Measurements from ENCODE around the gene CDH13. TPM values are rescaled to one million over a fixed set of nuclear protein-coding genes. Genes with fewer than 3 reads are reported as not detected.

The CDH13 gene
- total and polyA plus RNA-seq, 9 of the 15 experiments (the other 6 are each of a cell fraction or from before 2014, with no cell fraction given) = 0.03 TPM; not detected in 8

GRCh38 chr16:83475108-83475507 lies 848.3 kb downstream of the CDH13 start:
- Histone ChIP-seq H3K27ac (ENCODE audit: extremely low read depth, low read depth, low read length) (no peak overlapping the region), H2AFZ (ENCODE audit: low read depth, low read length) (no peak overlapping the region), H3K27me3 (ENCODE audit: control insufficient read depth in 2 of 2, insufficient read depth in 2 of 2, low read length in 2 of 2) (no peaks in the 10 kb centered on the region; a peak in 1 of 5 replicates), H3K79me2 (ENCODE audit: control insufficient read depth, insufficient read depth, low read length) (no peaks in the 10 kb centered on the region), H3K4me1 (replicated peaks in 1 of 2; ENCODE audit: control insufficient read depth in 2 of 2, insufficient read depth in 2 of 2, low read length in 2 of 2) (no peaks in the 10 kb centered on the region; a peak in 1 of 5 replicates), H3K9me3 (replicated peaks; ENCODE audit: control insufficient read depth, insufficient read depth, low read depth, low read length) (no peaks in the 10 kb centered on the region), H3K9me1 (ENCODE audit: control insufficient read depth, insufficient read depth, low read length) (no peaks in the 10 kb centered on the region), H3K4me2 (ENCODE audit: insufficient read depth, low read length) (no peak overlapping the region; the same call in 1 of the 2 replicates), H4K20me1 (replicated peaks; ENCODE audit: control insufficient read depth, insufficient read depth, low read length) (no peaks in the 10 kb centered on the region), H3K9ac (ENCODE audit: insufficient read depth in 1 of 2, low read depth in 2 of 2, low read length in 2 of 2) (no peak overlapping the region), H3K36me3 (ENCODE audit: control insufficient read depth, insufficient read depth, low read length) (no peaks in the 10 kb centered on the region), H3K4me3 (no peak overlapping the region)
- ATAC-seq = peak; percentile 72
- FAIRE-seq = peak; percentile 66
- in situ Hi-C loops (cut with MboI) (no loop called here), intact Hi-C loops (cut with micrococcal nuclease) (no loop called here)
- TF ChIP-seq C11orf30 (IDR thresholded peaks at IDR 0.05; ENCODE audit: low read depth) = peak; percentile 72
- peak; percentile 73 for TF ChIP-seq MAFG (tag; conservative IDR thresholded peaks at IDR 0.05)
- TF ChIP-seq SMAD3 (CRISPR knock-in tag; conservative IDR thresholded peaks at IDR 0.05) = no peak
- no peak for TF ChIP-seq CHCHD3 (CRISPR knock-in tag; IDR thresholded peaks at IDR 0.05)
- TF ChIP-seq TARDBP (IDR thresholded peaks at IDR 0.05) = no peak
- peak; percentile 74 for TF ChIP-seq ZNF316 (IDR thresholded peaks at IDR 0.05)
- no peak for TF ChIP-seq ZFP1 (CRISPR knock-in tag; IDR thresholded peaks at IDR 0.05)
- TF ChIP-seq ZFP36 (IDR thresholded peaks at IDR 0.05; ENCODE audit: low read depth, low read length, partially characterized antibody) = peak; percentile 12
- peak; percentile 64 for TF ChIP-seq NFE2 (IDR thresholded peaks at IDR 0.05; ENCODE audit: low read depth)
- BruUV-seq (replicated peaks) = no TSS peak
- ChIA-PET CTCF (ENCODE audit: low intra/inter-chr PET ratio) (no interaction called here), POLR2A (interaction anchor here (0.6 kb wide), 1 partner anchor 13 kb away, joined by 3 read pairs; no protein-coding TSS in a partner anchor)
- DNase-seq (ENCODE audit: extremely low read depth in 1 of 4, low spot score in 3 of 4) = peak in 2 of 4 experiments; percentile 13 to 17
- WGBS (ENCODE audit: insufficient coverage, low coverage, missing lambda C conversion rate) = 1% methylated on average over 5 of the region's 5 CpGs

Data from K562 (cell line).